ACC112 (cell line): ENCODE data around the gene OR56B1.
"Not testable (repeated sequence)": the region's sequence is repeated elsewhere in the genome, so short reads cannot be mapped to it uniquely, and the experiment has no call there.

Experiments
- H2AFZ ChIP-seq: fragments of 200-600 bp; sonication (generic); one replicate; pipeline ENCODE4 v1.6.0; 2017; ENCODE audit warnings: antibody characterized with exemption, low read length; ENCODE audit not compliant: unreplicated experiment
- H3K27ac ChIP-seq: fragments of 200-600 bp; sonication (generic); 2 replicates; pipeline ENCODE4 v1.5.1; 2014; ENCODE audit warnings: low read depth, mild to moderate bottlenecking, antibody characterized with exemption, low read length, moderate library complexity
- H3K27me3 ChIP-seq: fragments of 200-600 bp; sonication (generic); 2 replicates; pipeline ENCODE4 v1.6.1; 2014; ENCODE audit warnings: mild to moderate bottlenecking, antibody characterized with exemption, low read length, moderate library complexity, mixed read lengths; ENCODE audit not compliant: insufficient read depth
- H3K36me3 ChIP-seq: fragments of 200-600 bp; sonication (generic); 2 replicates; pipeline ENCODE4 v1.6.1; 2016; ENCODE audit warnings: mild to moderate bottlenecking, antibody characterized with exemption, low read length, moderate library complexity, mixed read lengths; ENCODE audit not compliant: insufficient read depth
- H3K4me1 ChIP-seq: fragments of 200-600 bp; sonication (generic); one replicate; pipeline ENCODE4 v1.6.1; 2016; ENCODE audit warnings: low read length, mixed read lengths; ENCODE audit not compliant: insufficient read depth, unreplicated experiment, control insufficient read depth
- H3K4me3 ChIP-seq: fragments of 200-600 bp; sonication (generic); 2 replicates; pipeline ENCODE4 v1.5.1; 2014; ENCODE audit warnings: mild to moderate bottlenecking, low read depth, low read length
- H3K79me2 ChIP-seq: fragments of 200-600 bp; sonication (generic); one replicate; pipeline ENCODE4 v1.6.0; 2016; ENCODE audit warnings: low read length; ENCODE audit not compliant: control insufficient read depth, unreplicated experiment, insufficient read depth

OR56B1 gene, protein sequence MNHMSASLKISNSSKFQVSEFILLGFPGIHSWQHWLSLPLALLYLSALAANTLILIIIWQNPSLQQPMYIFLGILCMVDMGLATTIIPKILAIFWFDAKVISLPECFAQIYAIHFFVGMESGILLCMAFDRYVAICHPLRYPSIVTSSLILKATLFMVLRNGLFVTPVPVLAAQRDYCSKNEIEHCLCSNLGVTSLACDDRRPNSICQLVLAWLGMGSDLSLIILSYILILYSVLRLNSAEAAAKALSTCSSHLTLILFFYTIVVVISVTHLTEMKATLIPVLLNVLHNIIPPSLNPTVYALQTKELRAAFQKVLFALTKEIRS

DNA sequence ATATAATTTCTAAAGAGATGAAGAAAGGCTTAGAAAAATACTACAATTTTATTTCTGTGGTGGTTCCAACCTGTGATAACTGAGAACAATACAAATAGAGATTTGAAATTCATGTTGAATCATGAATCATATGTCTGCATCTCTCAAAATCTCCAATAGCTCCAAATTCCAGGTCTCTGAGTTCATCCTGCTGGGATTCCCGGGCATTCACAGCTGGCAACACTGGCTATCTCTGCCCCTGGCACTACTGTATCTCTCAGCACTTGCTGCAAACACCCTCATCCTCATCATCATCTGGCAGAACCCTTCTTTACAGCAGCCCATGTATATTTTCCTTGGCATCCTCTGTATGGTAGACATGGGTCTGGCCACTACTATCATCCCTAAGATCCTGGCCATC, at the start of gene OR56B1:
OR56B1 (plus strand) TSS at position 53 of the 400 bp plus-strand sequence; CDS start at position 122, 69 bp downstream.
- peaks cover 2% of the 10 kb centered on the region for H3K27me3 ChIP-seq
- H3K27ac ChIP-seq: peak within 1 kb of the TSS; percentile 66
- no peaks in the 10 kb centered on the region for H3K36me3 ChIP-seq
- no peaks in the 10 kb centered on the region for H3K79me2 ChIP-seq
- H3K4me1 ChIP-seq: peaks cover 28% of the 10 kb centered on the region
- no peak within 1 kb of the TSS for H2AFZ ChIP-seq
- H3K4me3 ChIP-seq: no peak within 1 kb of the TSS

GRCh38 chr11:5688482-5688881, 47.8 kb upstream of the OR56B1 start:
- Histone ChIP-seq H2AFZ (no peak overlapping the region), H3K79me2 (peaks cover 40% of the 10 kb centered on the region), H3K4me1 (peaks cover 17% of the 10 kb centered on the region), H3K4me3 (no peak overlapping the region), H3K36me3 (no peaks in the 10 kb centered on the region), H3K27me3 (no peaks in the 10 kb centered on the region), H3K27ac (peak overlapping the region; percentile 95)

- H2AFZ ChIP-seq: peak within 1 kb of the TSS; percentile 42
- H3K27ac ChIP-seq: peak within 1 kb of the TSS; percentile 95
- H3K36me3 ChIP-seq: no peaks in the 10 kb centered on the region; the same call in 1 of the 2 replicates
- H3K4me3 ChIP-seq: peak within 1 kb of the TSS; percentile 95
- peaks cover 42% of the 10 kb centered on the region for H3K79me2 ChIP-seq
- peaks cover 22% of the 10 kb centered on the region for H3K4me1 ChIP-seq
- no peaks in the 10 kb centered on the region for H3K27me3 ChIP-seq
These were observed 46.7 kb upstream of the OR56B1 start, which contains the start of gene TRIM22 for GRCh38 chr11:5689551-5689983. TSS of gene TRIM22 (plus strand) at chr11:5689790. CDS start at chr11:5696233, 6,443 bp downstream.

DNA sequence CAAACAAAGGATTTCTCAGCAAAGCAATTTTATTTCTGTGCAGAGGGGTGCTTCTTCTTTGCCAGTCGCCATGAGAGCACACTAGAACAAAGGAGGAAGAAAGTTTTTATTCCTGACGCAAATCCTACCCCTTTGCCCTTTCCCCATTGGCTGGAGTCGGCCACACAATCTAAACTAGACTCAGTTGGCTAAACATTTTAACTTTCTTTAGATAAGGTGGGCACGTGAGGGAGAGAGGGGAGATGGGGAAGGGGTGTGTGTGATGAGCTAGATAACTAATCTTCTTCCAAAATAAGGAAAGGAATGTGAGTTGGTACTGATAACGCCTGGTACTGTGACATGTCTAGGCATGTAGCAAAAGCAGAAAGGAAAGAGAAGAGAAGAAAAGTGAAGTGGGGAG, 46.0 kb upstream of the OR56B1 start:
- H2AFZ ChIP-seq: peak overlapping the region; percentile 42
- no peaks in the 10 kb centered on the region for H3K27me3 ChIP-seq
- peak overlapping the region; percentile 95 for H3K27ac ChIP-seq
- H3K4me1 ChIP-seq: peaks cover 21% of the 10 kb centered on the region
- no peaks in the 10 kb centered on the region; the same call in 1 of the 2 replicates for H3K36me3 ChIP-seq
- peaks cover 48% of the 10 kb centered on the region for H3K79me2 ChIP-seq
- peak overlapping the region; percentile 95 for H3K4me3 ChIP-seq

- Histone ChIP-seq H3K36me3 (peaks cover under 1% of the 10 kb centered on the region; the same call in 1 of the 2 replicates), H3K27me3 (no peaks in the 10 kb centered on the region), H3K4me1 (peaks cover 19% of the 10 kb centered on the region), H2AFZ (no peak overlapping the region), H3K79me2 (peaks cover 53% of the 10 kb centered on the region), H3K4me3 (peak overlapping the region; percentile 95), H3K27ac (peak overlapping the region; percentile 95)
These were observed 45.5 kb upstream of the OR56B1 start for GRCh38 chr11:5690736-5691135.

- not testable (repeated sequence) for H3K27me3 ChIP-seq, H2AFZ ChIP-seq, H3K36me3 ChIP-seq
- H3K79me2 ChIP-seq: peaks cover 58% of the 10 kb centered on the region
- H3K4me1 ChIP-seq: peaks cover 19% of the 10 kb centered on the region
- H3K27ac ChIP-seq: peak overlapping the region; percentile 95; the same call in 1 of the 2 replicates
- H3K4me3 ChIP-seq: peak overlapping the region; percentile 95
These were observed 44.8 kb upstream of the OR56B1 start for GRCh38 chr11:5691238-5691963.

- Histone ChIP-seq H3K4me1 (peaks cover 19% of the 10 kb centered on the region), H3K36me3 (peaks cover 8% of the 10 kb centered on the region), H2AFZ (no peak overlapping the region), H3K27ac (no peak overlapping the region), H3K4me3 (peak overlapping the region; percentile 95), H3K79me2 (peaks cover 58% of the 10 kb centered on the region), H3K27me3 (no peaks in the 10 kb centered on the region)
These were observed 44.3 kb upstream of the OR56B1 start for GRCh38 chr11:5691964-5692361.

DNA sequence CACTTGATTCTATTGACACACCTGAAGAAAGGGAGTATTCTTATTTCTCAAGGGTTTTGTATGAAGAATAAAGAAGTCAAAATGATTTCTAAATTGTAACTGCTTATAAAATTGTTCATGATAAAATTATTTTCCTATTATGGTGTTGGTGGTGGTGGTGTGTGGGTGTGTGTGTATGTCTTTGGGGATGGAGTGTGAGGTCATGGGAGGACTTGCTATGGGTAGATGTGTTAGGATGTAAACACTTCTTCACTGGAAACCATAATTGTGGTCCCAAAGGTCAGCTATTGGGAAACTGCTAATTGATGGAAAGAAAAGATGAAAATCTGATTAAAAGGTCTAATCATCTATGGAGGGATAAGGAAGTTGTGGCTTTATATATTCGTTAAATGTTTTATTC, 41.6 kb upstream of the OR56B1 start:
- Histone ChIP-seq H2AFZ (no peak overlapping the region), H3K4me1 (peaks cover 13% of the 10 kb centered on the region), H3K79me2 (peaks cover 57% of the 10 kb centered on the region), H3K27ac (no peak overlapping the region), H3K36me3 (peaks cover 24% of the 10 kb centered on the region), H3K4me3 (no peak overlapping the region), H3K27me3 (no peaks in the 10 kb centered on the region)

DNA sequence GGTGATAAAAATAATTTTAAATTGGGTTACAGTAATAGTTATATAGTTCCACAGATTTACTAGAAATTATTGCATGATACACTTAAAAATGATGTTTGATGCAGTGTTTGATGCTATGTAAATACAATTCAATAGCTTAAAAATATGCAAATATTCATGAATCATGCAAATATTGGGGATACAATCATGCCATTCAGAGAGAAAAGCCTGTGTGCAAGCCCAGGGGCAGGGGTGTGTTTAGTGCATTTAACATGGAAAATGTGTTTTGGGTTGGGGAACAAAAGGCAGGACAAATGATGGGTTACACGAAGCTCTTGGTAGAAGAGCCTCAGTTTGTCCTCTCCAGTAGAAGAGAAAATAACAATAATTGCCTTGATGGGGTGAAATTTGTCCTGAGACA, 40.7 kb upstream of the OR56B1 start:
- Histone ChIP-seq H3K27ac (no peak overlapping the region), H3K27me3 (no peaks in the 10 kb centered on the region), H2AFZ (no peak overlapping the region), H3K4me1 (peaks cover 13% of the 10 kb centered on the region), H3K79me2 (peaks cover 48% of the 10 kb centered on the region), H3K36me3 (peaks cover 24% of the 10 kb centered on the region), H3K4me3 (no peak overlapping the region)

DNA sequence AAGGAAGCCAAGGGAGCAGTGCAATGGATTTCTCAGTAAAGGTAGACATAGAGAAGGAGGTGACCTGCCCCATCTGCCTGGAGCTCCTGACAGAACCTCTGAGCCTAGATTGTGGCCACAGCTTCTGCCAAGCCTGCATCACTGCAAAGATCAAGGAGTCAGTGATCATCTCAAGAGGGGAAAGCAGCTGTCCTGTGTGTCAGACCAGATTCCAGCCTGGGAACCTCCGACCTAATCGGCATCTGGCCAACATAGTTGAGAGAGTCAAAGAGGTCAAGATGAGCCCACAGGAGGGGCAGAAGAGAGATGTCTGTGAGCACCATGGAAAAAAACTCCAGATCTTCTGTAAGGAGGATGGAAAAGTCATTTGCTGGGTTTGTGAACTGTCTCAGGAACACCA, 40.0 kb upstream of the OR56B1 start:
- Histone ChIP-seq H3K4me3 (no peak overlapping the region), H3K79me2 (peaks cover 42% of the 10 kb centered on the region), H3K4me1 (peaks cover 13% of the 10 kb centered on the region), H3K27me3 (no peaks in the 10 kb centered on the region), H3K36me3 (peaks cover 26% of the 10 kb centered on the region), H3K27ac (no peak overlapping the region), H2AFZ (no peak overlapping the region)
